PFSK-1 (cell line): ENCODE data around the gene LOXL3.

ENCODE experiments used
- FOXP2 ChIP-seq: optimal IDR thresholded peaks from 2 replicates; pipeline ENCODE3; 2011; ENCODE audit warnings: borderline replicate concordance, control low read depth, inconsistent platforms; ENCODE audit not compliant: insufficient read depth; ENCODE audit errors: extremely low read length, extremely low read depth
- POLR2AphosphoS5 ChIP-seq: IDR thresholded peaks from 2 replicates; pipeline ENCODE4 v1.6.1; 2012; ENCODE audit warnings: low read depth, mild to moderate bottlenecking, control low read depth, low read length, moderate library complexity
- SIN3A ChIP-seq: IDR thresholded peaks from 2 replicates; pipeline ENCODE4 v1.6.1; 2012; ENCODE audit warnings: mild to moderate bottlenecking, low read length, moderate library complexity, borderline replicate concordance; ENCODE audit not compliant: insufficient read depth
- TAF1 ChIP-seq: IDR thresholded peaks from 2 replicates; pipeline ENCODE4 v1.6.1; 2012; ENCODE audit warnings: low read length, control low read depth, borderline replicate concordance; ENCODE audit not compliant: insufficient read depth
- TF ChIP-seq, protein P1 (sequence below), 2 experiments: IDR thresholded peaks; 2 replicates each; pipeline versions ENCODE4 v1.6.1 to v1.8.0; 2011 to 2012; ENCODE audit warnings: low read depth in 2 of 2, low read length in 2 of 2, control low read depth in 1 of 2, inconsistent platforms in 1 of 2, mild to moderate bottlenecking in 1 of 2, moderate library complexity in 1 of 2; ENCODE audit not compliant: insufficient read depth in 1 of 2

DNA sequence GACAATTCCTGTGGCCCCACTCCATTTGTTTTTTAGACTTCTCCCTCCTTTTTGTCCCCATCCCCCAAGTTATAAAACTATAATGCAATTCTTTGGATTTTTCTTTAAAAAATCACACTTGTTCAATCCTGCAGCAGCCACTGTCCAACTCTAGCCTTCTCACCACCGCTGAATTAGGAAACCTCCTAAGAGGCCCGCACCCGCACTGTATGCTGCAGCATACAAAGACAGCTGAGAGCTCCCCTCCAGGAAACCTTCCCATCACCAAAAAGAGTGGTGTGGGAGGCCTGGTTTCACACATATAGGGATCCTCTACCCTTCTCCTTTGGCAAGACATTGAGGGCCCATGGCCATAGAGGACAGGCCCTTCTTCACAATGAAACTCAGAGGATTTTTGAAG, 49.2 kb downstream of the LOXL3 start:
- TF ChIP-seq, protein P1, sequence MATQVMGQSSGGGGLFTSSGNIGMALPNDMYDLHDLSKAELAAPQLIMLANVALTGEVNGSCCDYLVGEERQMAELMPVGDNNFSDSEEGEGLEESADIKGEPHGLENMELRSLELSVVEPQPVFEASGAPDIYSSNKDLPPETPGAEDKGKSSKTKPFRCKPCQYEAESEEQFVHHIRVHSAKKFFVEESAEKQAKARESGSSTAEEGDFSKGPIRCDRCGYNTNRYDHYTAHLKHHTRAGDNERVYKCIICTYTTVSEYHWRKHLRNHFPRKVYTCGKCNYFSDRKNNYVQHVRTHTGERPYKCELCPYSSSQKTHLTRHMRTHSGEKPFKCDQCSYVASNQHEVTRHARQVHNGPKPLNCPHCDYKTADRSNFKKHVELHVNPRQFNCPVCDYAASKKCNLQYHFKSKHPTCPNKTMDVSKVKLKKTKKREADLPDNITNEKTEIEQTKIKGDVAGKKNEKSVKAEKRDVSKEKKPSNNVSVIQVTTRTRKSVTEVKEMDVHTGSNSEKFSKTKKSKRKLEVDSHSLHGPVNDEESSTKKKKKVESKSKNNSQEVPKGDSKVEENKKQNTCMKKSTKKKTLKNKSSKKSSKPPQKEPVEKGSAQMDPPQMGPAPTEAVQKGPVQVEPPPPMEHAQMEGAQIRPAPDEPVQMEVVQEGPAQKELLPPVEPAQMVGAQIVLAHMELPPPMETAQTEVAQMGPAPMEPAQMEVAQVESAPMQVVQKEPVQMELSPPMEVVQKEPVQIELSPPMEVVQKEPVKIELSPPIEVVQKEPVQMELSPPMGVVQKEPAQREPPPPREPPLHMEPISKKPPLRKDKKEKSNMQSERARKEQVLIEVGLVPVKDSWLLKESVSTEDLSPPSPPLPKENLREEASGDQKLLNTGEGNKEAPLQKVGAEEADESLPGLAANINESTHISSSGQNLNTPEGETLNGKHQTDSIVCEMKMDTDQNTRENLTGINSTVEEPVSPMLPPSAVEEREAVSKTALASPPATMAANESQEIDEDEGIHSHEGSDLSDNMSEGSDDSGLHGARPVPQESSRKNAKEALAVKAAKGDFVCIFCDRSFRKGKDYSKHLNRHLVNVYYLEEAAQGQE (IDR thresholded peaks at IDR 0.05; ENCODE audit: insufficient read depth in 1 of 2, low read depth in 2 of 2, low read length in 2 of 2), result no peak
- TF ChIP-seq POLR2AphosphoS5, result no peak
- TF ChIP-seq TAF1, result no peak
- no peak for TF ChIP-seq SIN3A
- no peak for TF ChIP-seq FOXP2
